ENCODE results near the gene HOXB6.

DNA sequence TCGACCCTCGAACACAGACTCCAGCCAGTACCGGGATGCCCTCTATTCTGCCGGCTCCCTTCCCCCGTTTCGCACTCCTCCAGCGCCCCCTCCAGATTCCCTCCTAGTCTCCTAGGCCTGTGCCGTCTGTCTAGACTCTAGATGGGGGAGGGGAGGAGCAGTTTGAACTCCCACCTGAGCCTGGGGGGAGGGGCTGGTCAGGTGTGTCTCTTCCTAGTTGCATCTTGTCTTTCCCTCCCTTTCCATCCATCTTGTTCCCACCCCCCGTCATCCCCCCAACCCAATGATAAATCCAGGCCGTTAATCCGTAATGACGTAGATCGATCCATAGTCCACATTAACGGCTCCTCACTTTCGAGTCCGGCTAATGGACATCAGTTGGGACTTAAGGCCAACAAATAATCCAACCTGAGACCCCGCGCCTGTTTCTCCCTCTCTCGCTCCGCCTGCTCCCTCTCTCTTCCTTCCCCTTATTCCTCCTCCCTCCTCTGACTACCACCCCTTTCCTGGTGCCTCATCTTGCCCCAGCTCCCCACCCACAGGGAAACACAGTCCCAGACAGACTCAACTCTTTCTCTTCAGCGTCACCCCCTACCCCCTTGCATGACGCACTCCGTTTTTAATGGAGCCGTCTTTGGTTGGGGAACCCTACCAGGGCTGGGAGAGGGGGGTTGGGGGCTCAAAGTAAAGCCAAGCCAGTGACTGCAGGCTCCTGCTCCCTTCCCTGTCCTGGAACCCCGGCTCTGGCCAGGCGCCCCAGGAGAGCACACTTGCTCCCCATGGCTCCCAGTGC lies 7.9 kb downstream of the HOXB6 start:
- TF ChIP-seq CTCF (IDR thresholded peaks at IDR 0.05; ENCODE audit: borderline replicate concordance, extremely low read depth, low read length, poor library complexity, severe bottlenecking) (no peak), EZH2 (IDR thresholded peaks at IDR 0.05; ENCODE audit: borderline replicate concordance, low read depth, low read length, severe bottlenecking) (no peak)

Measured in DND-41 (cell line).